Measurements from ENCODE around the gene ECPAS.
"Not testable (repeated sequence)": the region's sequence is repeated elsewhere in the genome, so short reads cannot be mapped to it uniquely, and the experiment has no call there.

ECPAS gene

GRCh38 chr9:111525056-111525977, 41.1 kb upstream of the ECPAS start, which contains the start of gene ZNF483:
TSS of gene ZNF483 (plus strand) at chr9:111525179. CDS start at chr9:111527396, 2,217 bp downstream.
- H3K27ac ChIP-seq: peak within 1 kb of the TSS; percentile 44
- ChIA-PET CTCF (interaction anchor here (0.5 to 1.0 kb wide), 5 partner anchors 164 to 1514 kb away, joined by 3 to 5 read pairs (median 4); no protein-coding TSS in a partner anchor), POLR2A (ENCODE audit: low non-redundant PET) (interaction anchor here (0.6 kb wide), 2 partner anchors 59 to 128 kb away, joined by 3 read pairs; no protein-coding TSS in a partner anchor)
- TF ChIP-seq, protein P1, sequence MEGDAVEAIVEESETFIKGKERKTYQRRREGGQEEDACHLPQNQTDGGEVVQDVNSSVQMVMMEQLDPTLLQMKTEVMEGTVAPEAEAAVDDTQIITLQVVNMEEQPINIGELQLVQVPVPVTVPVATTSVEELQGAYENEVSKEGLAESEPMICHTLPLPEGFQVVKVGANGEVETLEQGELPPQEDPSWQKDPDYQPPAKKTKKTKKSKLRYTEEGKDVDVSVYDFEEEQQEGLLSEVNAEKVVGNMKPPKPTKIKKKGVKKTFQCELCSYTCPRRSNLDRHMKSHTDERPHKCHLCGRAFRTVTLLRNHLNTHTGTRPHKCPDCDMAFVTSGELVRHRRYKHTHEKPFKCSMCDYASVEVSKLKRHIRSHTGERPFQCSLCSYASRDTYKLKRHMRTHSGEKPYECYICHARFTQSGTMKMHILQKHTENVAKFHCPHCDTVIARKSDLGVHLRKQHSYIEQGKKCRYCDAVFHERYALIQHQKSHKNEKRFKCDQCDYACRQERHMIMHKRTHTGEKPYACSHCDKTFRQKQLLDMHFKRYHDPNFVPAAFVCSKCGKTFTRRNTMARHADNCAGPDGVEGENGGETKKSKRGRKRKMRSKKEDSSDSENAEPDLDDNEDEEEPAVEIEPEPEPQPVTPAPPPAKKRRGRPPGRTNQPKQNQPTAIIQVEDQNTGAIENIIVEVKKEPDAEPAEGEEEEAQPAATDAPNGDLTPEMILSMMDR (conservative IDR thresholded peaks at IDR 0.05; ENCODE audit: low read depth): no peak
- DNase-seq (ENCODE audit: low spot score): peak; percentile 91

DNA sequence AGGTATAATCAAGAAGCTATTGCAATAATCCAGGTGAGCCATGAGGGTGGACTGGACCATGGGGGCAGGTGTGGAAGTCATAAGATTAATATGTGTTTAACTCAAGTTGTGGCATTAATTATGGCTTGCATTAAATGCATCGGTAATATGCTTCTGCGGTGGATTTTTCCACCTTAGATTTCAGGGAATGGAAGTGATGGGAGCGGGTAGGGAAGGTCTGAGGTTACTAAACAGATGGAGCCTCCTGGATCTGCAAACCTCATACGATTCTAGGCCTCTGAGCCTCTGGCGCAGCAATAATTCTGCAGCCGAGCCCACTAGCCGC, 40.5 kb upstream of the ECPAS start:
- ChIA-PET POLR2A (ENCODE audit: low non-redundant PET) (interaction anchor here (0.6 kb wide), 1 partner anchor 58 kb away, joined by 3 read pairs; no protein-coding TSS in a partner anchor), CTCF (no interaction called here)
- TF ChIP-seq, protein P1 (conservative IDR thresholded peaks at IDR 0.05; ENCODE audit: low read depth): no peak
- DNase-seq (ENCODE audit: low spot score): no peak
- H3K27ac ChIP-seq: peak overlapping the region; percentile 44

DNA sequence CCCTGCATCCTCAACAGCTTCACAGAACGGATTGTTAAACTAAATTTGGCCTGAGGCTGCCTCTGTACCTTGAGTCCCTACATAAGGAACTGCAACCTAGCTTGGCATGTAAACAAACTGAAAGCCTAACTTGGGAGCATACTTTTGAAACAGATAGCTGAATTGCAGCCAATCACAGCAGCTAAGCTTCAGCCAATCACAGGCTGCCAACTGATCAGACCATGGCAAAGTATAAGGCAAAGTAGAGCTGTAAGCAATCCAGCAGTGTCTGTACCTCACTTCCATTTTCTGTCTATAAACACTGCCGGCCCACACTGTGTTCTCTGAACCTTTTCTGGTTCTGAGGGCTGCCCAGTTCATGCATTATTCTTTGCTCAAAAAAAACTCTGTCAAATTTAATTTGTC, 31.9 kb upstream of the ECPAS start:
- ChIA-PET CTCF (interaction anchor here (0.9 kb wide), 1 partner anchor 28 kb away, joined by 4 read pairs; no protein-coding TSS in a partner anchor), POLR2A (ENCODE audit: low non-redundant PET) (no interaction called here)
- no peak overlapping the region for H3K27ac ChIP-seq
- TF ChIP-seq, protein P1 (conservative IDR thresholded peaks at IDR 0.05; ENCODE audit: low read depth): no peak
- DNase-seq (ENCODE audit: low spot score): no peak

- ChIA-PET CTCF (no interaction called here), POLR2A (ENCODE audit: low non-redundant PET) (no interaction called here)
- H3K27ac ChIP-seq: no peak overlapping the region
- TF ChIP-seq, protein P1 (conservative IDR thresholded peaks at IDR 0.05; ENCODE audit: low read depth): no peak
- DNase-seq (ENCODE audit: low spot score): peak; percentile 32
These were observed 30.8 kb upstream of the ECPAS start for GRCh38 chr9:111514967-111515366.

GRCh38 chr9:111511581-111511980, 27.4 kb upstream of the ECPAS start:
- DNase-seq (ENCODE audit: low spot score); POLR2A ChIA-PET (ENCODE audit: low non-redundant PET); H3K27ac ChIP-seq; CTCF ChIA-PET: not testable (repeated sequence)

DNA sequence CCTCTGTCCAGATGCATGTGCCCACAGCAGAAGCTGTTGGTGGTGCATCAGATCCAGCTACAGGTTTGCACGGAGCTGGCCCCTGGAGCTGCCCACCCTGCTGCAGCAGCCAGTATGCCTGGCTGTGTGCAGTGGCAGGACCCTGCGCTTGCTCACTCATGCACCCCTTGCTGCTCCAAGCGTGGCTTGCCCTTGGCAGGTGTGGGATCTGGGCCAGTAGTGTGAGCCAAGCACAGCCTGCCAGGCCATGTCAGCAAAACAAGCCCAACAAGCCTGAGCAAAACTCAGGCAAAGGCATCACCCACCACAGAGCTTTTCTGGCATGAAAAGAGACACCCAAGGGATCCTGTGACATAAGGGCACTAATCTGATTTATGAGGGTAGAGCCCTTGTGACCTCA, 18.3 kb upstream of the ECPAS start:
- TF ChIP-seq, protein P1 (conservative IDR thresholded peaks at IDR 0.05; ENCODE audit: low read depth): no peak
- CTCF ChIA-PET: no interaction called here
- peak overlapping the region; percentile 17 for H3K27ac ChIP-seq
- POLR2A ChIA-PET (ENCODE audit: low non-redundant PET): no interaction called here
- no peak for DNase-seq (ENCODE audit: low spot score)

DNA sequence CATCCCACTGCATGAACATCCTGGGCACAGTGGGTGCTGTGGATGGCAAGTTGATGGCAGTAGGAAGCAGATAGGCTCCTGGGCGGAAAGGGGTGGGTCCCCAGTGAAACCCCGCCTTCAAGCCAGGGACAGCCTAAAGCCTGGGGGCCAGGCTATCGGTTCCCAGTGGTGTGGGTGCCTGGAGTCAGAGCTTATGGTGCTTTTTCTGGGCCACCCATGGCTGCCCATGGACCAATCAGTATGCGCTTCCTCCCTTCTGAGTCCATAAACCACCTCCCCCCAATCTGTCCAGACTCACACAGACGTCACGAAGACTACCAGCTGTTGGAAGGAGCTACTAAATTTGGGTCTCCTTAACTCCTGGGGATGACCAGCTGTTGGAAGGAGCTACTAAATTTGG, 17.5 kb upstream of the ECPAS start:
- no peak for DNase-seq (ENCODE audit: low spot score)
- TF ChIP-seq, protein P1 (conservative IDR thresholded peaks at IDR 0.05; ENCODE audit: low read depth): no peak
- POLR2A ChIA-PET (ENCODE audit: low non-redundant PET): no interaction called here
- CTCF ChIA-PET: no interaction called here
- no peak overlapping the region for H3K27ac ChIP-seq

Data from RWPE1 (cell line).